Tibial artery (tissue), 4 donors: ENCODE measurements around the gene KAZN.

Experiments used
- DNase-seq, 2 donors: peaks; one replicate each; pipeline ENCODE4 v3.0.0-alpha.2; 2019
- H3K27ac ChIP-seq, 2 donors: fragments of 200-600 bp; sonication (generic) in 1 of 2; 1 replicate in 1 of 2; 2 replicates in 1 of 2; pipeline ENCODE4 v1.5.1; 2018 to 2019; ENCODE audit warnings: mild to moderate bottlenecking in 1 of 2
- H3K27me3 ChIP-seq, 2 donors: fragments of 200-600 bp; sonication (generic) in 1 of 2; one replicate each; pipeline versions ENCODE4 v1.5.1 to v1.6.0; 2016 to 2019
- H3K36me3 ChIP-seq, 3 donors: fragments of 200-600 bp; sonication (generic) in 2 of 3; one replicate each; pipeline ENCODE4 v1.5.1; 2016 to 2019; ENCODE audit warnings: mild to moderate bottlenecking in 2 of 3
- H3K4me1 ChIP-seq, 4 donors: fragments of 200-600 bp; sonication (generic) in 2 of 4; 1 replicate in 3 of 4; 2 replicates in 1 of 4; pipeline ENCODE4 v1.5.1; 2016 to 2019
- H3K4me3 ChIP-seq, 2 donors: fragments of 200-600 bp; sonication (generic) in 1 of 2; 1 replicate in 1 of 2; 2 replicates in 1 of 2; pipeline ENCODE4 v1.5.1; 2018 to 2019; ENCODE audit warnings: mild to moderate bottlenecking in 2 of 2
- H3K9me3 ChIP-seq, 3 donors: fragments of 200-600 bp; sonication (generic) in 1 of 3; one replicate each; pipeline ENCODE4 v1.5.1; 2016 to 2019
- intact Hi-C: fragments of 100-400 bp; cut with DNase I; formaldehyde crosslinking; loops from one replicate; pipeline ENCODE4 v1.15.0; 2023; ENCODE audit warnings: low total_unique reads
- TF ChIP-seq, protein P1 (sequence below), 2 experiments: fragments of 200-600 bp in 1 of 2; fragments of 450-650 bp in 1 of 2; IDR thresholded peaks; one replicate each; pipeline ENCODE4 v1.5.1; 2017 to 2019; ENCODE audit warnings: antibody characterized with exemption in 2 of 2, mild to moderate bottlenecking in 1 of 2, moderate library complexity in 1 of 2

Gene KAZN

DNA sequence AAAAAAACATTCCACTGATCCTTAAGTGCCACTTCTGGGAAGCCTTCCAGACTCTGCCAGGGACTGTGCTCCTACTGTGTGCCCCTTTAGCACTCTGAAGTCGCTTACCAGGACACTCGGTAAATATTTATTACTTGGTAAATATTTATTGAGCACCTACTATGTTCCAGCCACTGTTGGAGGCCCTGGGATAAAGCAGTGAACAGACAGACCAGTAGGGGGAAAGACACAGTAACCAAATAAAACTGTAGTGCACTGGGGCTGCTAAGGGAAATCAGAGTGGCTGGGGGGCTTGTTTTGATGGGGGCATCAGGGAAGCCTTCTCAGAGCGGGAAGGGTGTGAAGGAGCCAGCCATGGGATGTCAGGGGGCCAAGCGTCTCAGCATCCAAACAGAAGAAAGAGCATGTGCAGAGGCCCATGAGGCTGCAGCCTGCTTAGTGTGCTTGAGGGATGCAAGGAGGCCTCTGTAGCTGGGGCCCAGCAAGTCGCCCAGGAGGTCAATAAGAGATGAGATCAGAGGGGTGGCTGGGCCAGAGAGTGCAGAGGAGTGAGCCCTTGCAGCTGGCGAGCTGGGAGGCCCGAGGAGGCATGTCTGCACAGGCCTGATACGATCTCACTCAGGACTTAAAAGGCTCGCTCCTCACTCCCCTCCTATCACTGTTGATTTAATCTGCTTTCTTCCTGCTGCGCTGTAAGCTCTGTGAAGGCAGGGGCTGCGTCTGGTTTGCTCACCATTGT lies 28.6 kb downstream of the KAZN start:
- Histone ChIP-seq H3K9me3 (no peaks in the 10 kb centered on the region), H3K36me3 (no peaks in the 10 kb centered on the region), H3K4me1 (peaks cover 0 to 6% (median 0%) of the 10 kb centered on the region in 4 donors), H3K27ac (no peak overlapping the region), H3K27me3 (peaks cover 0 to 6% of the 10 kb centered on the region in 2 donors), H3K4me3 (no peak overlapping the region)
- intact Hi-C loops, result no loop called here
- no peak for DNase-seq
- TF ChIP-seq, protein P1, sequence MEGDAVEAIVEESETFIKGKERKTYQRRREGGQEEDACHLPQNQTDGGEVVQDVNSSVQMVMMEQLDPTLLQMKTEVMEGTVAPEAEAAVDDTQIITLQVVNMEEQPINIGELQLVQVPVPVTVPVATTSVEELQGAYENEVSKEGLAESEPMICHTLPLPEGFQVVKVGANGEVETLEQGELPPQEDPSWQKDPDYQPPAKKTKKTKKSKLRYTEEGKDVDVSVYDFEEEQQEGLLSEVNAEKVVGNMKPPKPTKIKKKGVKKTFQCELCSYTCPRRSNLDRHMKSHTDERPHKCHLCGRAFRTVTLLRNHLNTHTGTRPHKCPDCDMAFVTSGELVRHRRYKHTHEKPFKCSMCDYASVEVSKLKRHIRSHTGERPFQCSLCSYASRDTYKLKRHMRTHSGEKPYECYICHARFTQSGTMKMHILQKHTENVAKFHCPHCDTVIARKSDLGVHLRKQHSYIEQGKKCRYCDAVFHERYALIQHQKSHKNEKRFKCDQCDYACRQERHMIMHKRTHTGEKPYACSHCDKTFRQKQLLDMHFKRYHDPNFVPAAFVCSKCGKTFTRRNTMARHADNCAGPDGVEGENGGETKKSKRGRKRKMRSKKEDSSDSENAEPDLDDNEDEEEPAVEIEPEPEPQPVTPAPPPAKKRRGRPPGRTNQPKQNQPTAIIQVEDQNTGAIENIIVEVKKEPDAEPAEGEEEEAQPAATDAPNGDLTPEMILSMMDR (IDR thresholded peaks at IDR 0.05), result no peak

DNA sequence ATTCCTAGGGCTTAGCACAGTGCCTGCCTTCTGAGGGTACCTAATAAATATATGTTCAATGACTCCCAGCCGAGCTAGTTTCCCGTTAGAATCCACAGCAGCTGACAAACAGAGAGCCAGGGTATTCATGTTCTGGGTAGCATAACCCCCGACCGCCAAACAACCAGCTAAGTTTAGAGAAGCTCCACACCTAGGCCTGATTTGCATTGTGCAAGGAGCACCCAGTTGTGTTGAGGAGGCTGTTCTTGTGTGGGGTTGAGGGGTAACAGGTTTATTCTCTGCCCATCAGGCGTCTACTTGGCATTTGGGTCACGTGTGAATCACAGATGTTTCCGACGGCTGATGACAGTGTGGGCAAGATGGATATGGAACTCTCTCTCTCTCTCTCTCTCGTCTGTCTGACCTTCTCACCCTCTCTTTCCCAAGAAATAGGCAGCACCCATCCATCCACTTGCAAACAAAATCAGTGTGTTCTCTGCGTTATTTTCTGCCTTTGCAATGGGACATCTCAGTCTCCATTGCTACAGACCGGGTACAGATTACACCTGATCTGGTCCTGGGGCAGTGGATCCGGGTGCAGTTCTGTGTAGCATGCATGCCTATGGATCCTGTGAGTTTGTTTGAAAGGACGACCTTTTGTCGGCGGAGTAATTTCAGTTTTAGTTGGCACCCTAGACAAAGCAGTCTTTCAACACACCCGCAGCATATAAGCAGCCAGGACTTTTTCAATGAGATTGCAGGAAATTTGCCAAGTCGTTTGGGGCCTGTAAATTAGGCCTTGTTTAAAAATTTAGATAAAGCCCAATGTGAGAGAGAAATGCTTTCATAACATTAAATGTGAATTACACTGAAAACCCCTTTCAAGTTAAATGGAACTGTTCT lies 29.4 kb downstream of the KAZN start:
- Histone ChIP-seq H3K27me3 (peaks cover 0 to 6% of the 10 kb centered on the region in 2 donors), H3K4me1 (peaks cover 0 to 6% (median 0%) of the 10 kb centered on the region in 4 donors), H3K9me3 (no peaks in the 10 kb centered on the region), H3K4me3 (no peak overlapping the region), H3K36me3 (no peaks in the 10 kb centered on the region), H3K27ac (no peak overlapping the region)
- DNase-seq, result no peak
- TF ChIP-seq, protein P1 (IDR thresholded peaks at IDR 0.05), result no peak
- intact Hi-C loops, result no loop called here

DNA sequence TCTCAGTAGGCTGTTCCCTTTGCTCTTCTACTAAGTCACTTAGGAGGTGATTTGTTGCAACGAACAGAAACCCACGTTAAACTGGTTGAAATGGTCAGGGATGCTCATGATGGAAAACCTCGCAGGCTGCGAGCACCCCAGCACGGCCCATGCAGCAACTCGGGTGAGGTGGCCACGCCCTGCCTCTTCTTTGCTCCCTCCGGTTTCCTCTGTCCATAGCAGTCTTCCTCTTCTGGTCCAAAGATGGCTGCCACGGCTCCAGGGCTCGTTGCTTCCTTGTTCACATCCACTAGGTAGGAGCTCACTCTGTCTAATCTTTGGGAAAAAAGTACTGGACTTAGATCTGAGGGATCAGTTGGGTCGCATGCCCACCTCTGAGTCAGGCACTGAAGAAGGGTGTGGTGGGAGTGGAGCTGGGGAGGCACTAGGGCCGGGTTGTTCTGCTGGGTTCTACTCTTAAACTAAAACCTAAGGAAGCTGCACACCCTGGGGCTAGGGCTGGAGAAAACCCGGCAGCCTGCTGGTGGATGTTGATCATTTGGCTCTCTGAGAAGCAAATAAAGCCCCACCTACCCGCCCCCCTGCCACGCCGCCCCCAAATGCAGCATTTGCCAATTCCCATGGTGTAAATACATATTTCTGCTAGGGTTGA lies 31.0 kb downstream of the KAZN start:
- no peak overlapping the region for H3K27ac ChIP-seq
- peaks cover 0 to 6% (median 0%) of the 10 kb centered on the region in 4 donors for H3K4me1 ChIP-seq
- intact Hi-C loops, result no loop called here
- H3K27me3 ChIP-seq, result peaks cover 0 to 8% of the 10 kb centered on the region in 2 donors
- H3K4me3 ChIP-seq, result no peak overlapping the region
- TF ChIP-seq, protein P1 (IDR thresholded peaks at IDR 0.05), result no peak
- no peaks in the 10 kb centered on the region for H3K36me3 ChIP-seq
- no peaks in the 10 kb centered on the region for H3K9me3 ChIP-seq
- DNase-seq, result no peak

DNA sequence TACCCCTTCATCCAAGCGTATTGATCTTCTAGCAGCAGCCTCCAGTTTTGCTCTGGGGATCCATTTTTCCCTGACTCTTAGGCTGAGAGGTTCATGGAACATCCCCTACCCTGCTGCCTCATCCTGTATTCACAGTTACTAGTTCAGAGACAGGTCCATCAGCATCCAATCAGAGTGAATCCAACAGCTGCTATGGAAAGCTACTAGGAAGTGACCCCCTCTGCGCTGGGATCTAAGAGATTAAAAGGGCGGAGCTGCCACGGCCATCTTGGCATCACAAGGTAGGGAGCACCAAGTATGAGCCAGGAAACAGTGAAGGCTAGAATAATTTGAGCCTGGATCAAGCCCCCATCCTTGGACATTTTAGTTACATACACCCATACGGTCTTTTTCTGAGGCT lies 32.5 kb downstream of the KAZN start:
- no peaks in the 10 kb centered on the region for H3K36me3 ChIP-seq
- intact Hi-C loops, result no loop called here
- TF ChIP-seq, protein P1 (IDR thresholded peaks at IDR 0.05), result no peak
- no peak overlapping the region for H3K27ac ChIP-seq
- peaks cover 0 to 16% of the 10 kb centered on the region in 2 donors for H3K27me3 ChIP-seq
- DNase-seq, result no peak
- peaks cover 0 to 6% (median 0%) of the 10 kb centered on the region in 4 donors for H3K4me1 ChIP-seq
- no peak overlapping the region for H3K4me3 ChIP-seq
- no peaks in the 10 kb centered on the region for H3K9me3 ChIP-seq

DNA sequence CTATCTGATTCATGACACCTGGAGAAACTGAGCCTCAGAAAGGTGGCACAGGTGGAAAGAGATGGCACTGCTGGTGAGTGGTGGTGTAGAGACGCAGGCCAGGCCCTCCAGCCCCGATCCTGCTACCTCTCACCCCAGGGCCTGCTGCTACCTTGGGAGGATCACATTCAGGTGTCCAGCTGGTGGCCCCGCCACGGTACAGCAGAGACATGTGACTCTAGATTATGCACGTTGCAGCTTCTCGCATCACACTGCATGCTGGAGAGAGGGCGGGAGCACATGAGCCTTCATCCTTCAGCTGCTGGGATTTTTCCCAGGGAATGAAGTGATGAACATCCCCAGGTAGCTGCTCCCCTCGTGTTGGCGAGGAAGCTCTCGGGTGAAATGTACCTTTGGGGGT lies 32.9 kb downstream of the KAZN start:
- intact Hi-C loops, result no loop called here

More for the DNA sequence above, 32.9 kb downstream of the KAZN start:
- TF ChIP-seq, protein P1 (IDR thresholded peaks at IDR 0.05), result no peak
- H3K27ac ChIP-seq, result no peak overlapping the region
- H3K4me3 ChIP-seq, result no peak overlapping the region
- H3K4me1 ChIP-seq, result peaks cover 0 to 6% (median 0%) of the 10 kb centered on the region in 4 donors
- DNase-seq, result no peak
- H3K9me3 ChIP-seq, result no peaks in the 10 kb centered on the region
- no peaks in the 10 kb centered on the region for H3K36me3 ChIP-seq
- H3K27me3 ChIP-seq, result peaks cover 0 to 20% of the 10 kb centered on the region in 2 donors
